Astrocyte (in vitro differentiated cells and primary cell): ENCODE data around the gene IL20RB. TPM values are rescaled to one million over a fixed set of nuclear protein-coding genes. Genes with fewer than 3 reads are reported as not detected.
A peak's percentile ranks its signal among the peaks of the same experiment; 100 is the strongest.

Source experiments
- DNase-seq: peaks from one replicate; pipeline ENCODE4 v3.0.0-alpha.2; 2010; ENCODE audit warnings: low read depth
- FAIRE-seq: peaks from 2 replicates; lab custom pipeline; 2011; peaks lifted over from hg19 to GRCh38; lab: Jason Lieb, UNC
- H2AFZ ChIP-seq: 2 replicates; pipeline ENCODE4 v1.6.0; 2012; ENCODE audit warnings: low read depth, low read length, inconsistent platforms
- H3K27ac ChIP-seq: 2 replicates; pipeline ENCODE4 v1.5.1; 2011; ENCODE audit warnings: low read depth, low read length, inconsistent platforms
- H3K27me3 ChIP-seq: 2 replicates; pipeline ENCODE4 v1.6.0; 2011; ENCODE audit warnings: low read length, inconsistent platforms; ENCODE audit not compliant: insufficient read depth
- H3K36me3 ChIP-seq: 2 replicates; pipeline ENCODE4 v1.5.1; 2011; ENCODE audit warnings: low read length, inconsistent platforms; ENCODE audit not compliant: insufficient read depth
- H3K4me1 ChIP-seq: 2 replicates; pipeline ENCODE4 v1.5.1; 2011; ENCODE audit warnings: low read length, inconsistent platforms; ENCODE audit not compliant: insufficient read depth
- H3K4me2 ChIP-seq: 2 replicates; pipeline ENCODE4 v1.6.0; 2012; ENCODE audit warnings: low read length, inconsistent platforms
- H3K4me3 ChIP-seq: 2 replicates; pipeline ENCODE4 v1.5.1; 2011; ENCODE audit warnings: low read depth, mild to moderate bottlenecking, low read length, inconsistent platforms; ENCODE audit not compliant: insufficient read depth
- H3K79me2 ChIP-seq: 2 replicates; pipeline ENCODE4 v1.6.0; 2012; ENCODE audit warnings: mild to moderate bottlenecking, low read length, inconsistent platforms; ENCODE audit not compliant: insufficient read depth
- H3K9ac ChIP-seq: 2 replicates; pipeline ENCODE4 v1.6.0; 2012; ENCODE audit warnings: mild to moderate bottlenecking, low read length, inconsistent platforms
- H3K9me3 ChIP-seq: 2 replicates; pipeline ENCODE4 v1.5.1; 2012; ENCODE audit warnings: low read depth, mild to moderate bottlenecking, low read length, inconsistent platforms; ENCODE audit not compliant: insufficient read depth
- H4K20me1 ChIP-seq: 2 replicates; pipeline ENCODE4 v1.6.0; 2012; ENCODE audit warnings: low read length, inconsistent platforms; ENCODE audit not compliant: insufficient read depth
- H3K27ac Mint-ChIP-seq: one replicate; pipeline ENCODE4 v1.8.0; 2021; ENCODE audit warnings: mild to moderate bottlenecking, mixed read lengths; ENCODE audit not compliant: unreplicated experiment
- H3K27me3 Mint-ChIP-seq: one replicate; pipeline ENCODE4 v1.8.0; 2021; ENCODE audit warnings: low read depth, mixed read lengths; ENCODE audit not compliant: unreplicated experiment
- H3K36me3 Mint-ChIP-seq: one replicate; pipeline ENCODE4 v1.8.0; 2021; ENCODE audit warnings: low read depth, mixed read lengths; ENCODE audit not compliant: unreplicated experiment
- H3K4me1 Mint-ChIP-seq: one replicate; pipeline ENCODE4 v1.8.0; 2021; ENCODE audit warnings: low read depth, mixed read lengths; ENCODE audit not compliant: unreplicated experiment
- H3K4me3 Mint-ChIP-seq: one replicate; pipeline ENCODE4 v1.8.0; 2021; ENCODE audit warnings: mild to moderate bottlenecking, moderate library complexity, mixed read lengths; ENCODE audit not compliant: unreplicated experiment
- H3K9me3 Mint-ChIP-seq: one replicate; pipeline ENCODE4 v1.8.0; 2021; ENCODE audit warnings: mild to moderate bottlenecking, mixed read lengths; ENCODE audit not compliant: unreplicated experiment
- CTCF ChIP-seq: IDR thresholded peaks from 2 replicates; pipeline ENCODE4 v1.5.1; 2011; ENCODE audit warnings: low read depth, mild to moderate bottlenecking, inconsistent platforms, low read length, moderate library complexity; ENCODE audit not compliant: insufficient read depth
- EZH2 ChIP-seq: IDR thresholded peaks from 2 replicates; pipeline ENCODE4 v1.6.1; 2012; ENCODE audit warnings: mild to moderate bottlenecking, low read length, inconsistent platforms; ENCODE audit not compliant: insufficient read depth
- total RNA-seq: library from RNA; stranded (reverse); gene quantifications from 2 replicates; pipeline ENCODE4 v1.2.1, GENCODE V29; 2021

The IL20RB gene
- total RNA-seq, 1 donor from 2014 or later = 22.0 TPM

- Histone ChIP-seq H3K79me2 (peaks cover 96% of the 10 kb centered on the region), H3K4me3 (no peak overlapping the region), H3K9me3 (no peaks in the 10 kb centered on the region), H3K4me2 (no peak overlapping the region), H3K4me1 (no peaks in the 10 kb centered on the region), H3K27me3 (no peaks in the 10 kb centered on the region), H3K36me3 (no peaks in the 10 kb centered on the region), H3K27ac (no peak overlapping the region), H3K9ac (no peak overlapping the region), H4K20me1 (peaks cover 69% of the 10 kb centered on the region), H2AFZ (no peak overlapping the region)
- peaks cover 6% of the 10 kb centered on the region for H3K36me3 Mint-ChIP-seq
- H3K4me3 Mint-ChIP-seq = no peak overlapping the region
- peaks cover 13% of the 10 kb centered on the region for H3K4me1 Mint-ChIP-seq
- FAIRE-seq (no peak), DNase-seq (no peak)
- H3K27ac Mint-ChIP-seq = no peak overlapping the region
- TF ChIP-seq EZH2 = no peak
- TF ChIP-seq CTCF = no peak
- H3K27me3 Mint-ChIP-seq = no peaks in the 10 kb centered on the region
- H3K9me3 Mint-ChIP-seq = peaks cover 10% of the 10 kb centered on the region
These were observed 48.6 kb upstream of the IL20RB start for GRCh38 chr3:136909187-136909586.

GRCh38 chr3:136910697-136911096 lies 47.1 kb upstream of the IL20RB start:
- H3K36me3 Mint-ChIP-seq = peaks cover 6% of the 10 kb centered on the region
- Histone ChIP-seq H2AFZ (no peak overlapping the region), H3K9me3 (no peaks in the 10 kb centered on the region), H4K20me1 (peaks cover 66% of the 10 kb centered on the region), H3K27ac (no peak overlapping the region), H3K9ac (no peak overlapping the region), H3K4me2 (no peak overlapping the region), H3K27me3 (no peaks in the 10 kb centered on the region), H3K4me1 (no peaks in the 10 kb centered on the region), H3K36me3 (no peaks in the 10 kb centered on the region), H3K4me3 (no peak overlapping the region), H3K79me2 (peaks cover 95% of the 10 kb centered on the region)
- TF ChIP-seq EZH2 = no peak
- no peak for TF ChIP-seq CTCF
- no peaks in the 10 kb centered on the region for H3K27me3 Mint-ChIP-seq
- H3K4me1 Mint-ChIP-seq = peaks cover 13% of the 10 kb centered on the region
- DNase-seq (no peak), FAIRE-seq (no peak)
- H3K9me3 Mint-ChIP-seq = peaks cover 4% of the 10 kb centered on the region
- no peak overlapping the region for H3K27ac Mint-ChIP-seq
- no peak overlapping the region for H3K4me3 Mint-ChIP-seq

- Mint-ChIP-seq H3K27ac (no peak overlapping the region), H3K27me3 (no peaks in the 10 kb centered on the region), H3K4me1 (peaks cover 10% of the 10 kb centered on the region), H3K36me3 (peaks cover 6% of the 10 kb centered on the region), H3K4me3 (peak overlapping the region; percentile 7), H3K9me3 (no peaks in the 10 kb centered on the region)
- H3K9me3 ChIP-seq = no peaks in the 10 kb centered on the region
- H3K4me2 ChIP-seq = no peak overlapping the region
- DNase-seq (no peak), FAIRE-seq (no peak)
- H2AFZ ChIP-seq = no peak overlapping the region
- no peaks in the 10 kb centered on the region for H3K4me1 ChIP-seq
- peaks cover 58% of the 10 kb centered on the region for H4K20me1 ChIP-seq
- H3K4me3 ChIP-seq = no peak overlapping the region
- H3K27ac ChIP-seq = no peak overlapping the region
- H3K27me3 ChIP-seq = no peaks in the 10 kb centered on the region
- peaks cover 94% of the 10 kb centered on the region for H3K79me2 ChIP-seq
- no peaks in the 10 kb centered on the region for H3K36me3 ChIP-seq
- TF ChIP-seq CTCF = no peak
- no peak for TF ChIP-seq EZH2
- no peak overlapping the region for H3K9ac ChIP-seq
These were observed 44.6 kb upstream of the IL20RB start for GRCh38 chr3:136913168-136913567.
